ENCODE measurements around the gene KCTD10. TPM values are rescaled to one million over a fixed set of nuclear protein-coding genes. Genes with fewer than 3 reads are reported as not detected.

The KCTD10 gene
- total and polyA plus RNA-seq, 7 donors: 53.5 to 123 (median 82.8) TPM

DNA sequence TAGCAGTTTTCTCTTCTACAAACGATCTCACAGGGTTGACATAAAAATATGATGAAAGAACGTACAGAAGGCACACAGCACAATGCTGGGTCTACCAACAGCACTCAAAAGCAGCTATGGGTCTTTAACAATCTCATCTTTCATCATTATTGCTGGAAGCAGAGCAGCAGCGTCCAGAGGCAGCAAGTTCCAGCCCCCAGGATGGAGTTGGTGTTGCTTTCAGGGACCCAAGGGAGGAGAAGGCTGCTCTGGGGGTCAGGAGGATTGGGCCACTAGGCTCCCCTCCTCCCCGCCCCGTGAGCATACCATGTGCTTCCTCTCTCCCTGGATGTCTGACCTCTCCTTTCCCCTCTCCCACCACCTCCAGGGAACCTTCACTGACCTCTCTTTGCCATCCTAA lies 13.3 kb downstream of the KCTD10 start:
- H3K4me1 ChIP-seq: peaks cover 0 to 100% (median 98%) of the 10 kb centered on the region in 4 donors

GRCh38 chr12:109462868-109463692 lies 14.0 kb downstream of the KCTD10 start:
- Histone ChIP-seq H3K4me3 (peak overlapping the region in 3 of 4 donors; percentile 24 to 33 (median 24)), H3K27ac (peak overlapping the region; percentile 92 to 98 (median 96)), H3K9me3 (no peaks in the 10 kb centered on the region), H3K36me3 (peaks cover 0 to 14% (median 8%) of the 10 kb centered on the region in 4 donors), H3K27me3 (no peaks in the 10 kb centered on the region), H3K4me1 (peaks cover 0 to 100% (median 99%) of the 10 kb centered on the region in 4 donors)
- intact Hi-C loops (cut with DNase I): loop anchor here (5.0 kb wide), 1 partner anchor 351 kb away; no protein-coding TSS in a partner anchor
- no peak for TF ChIP-seq POLR2A (IDR thresholded peaks at IDR 0.05)
- TF ChIP-seq CTCF (IDR thresholded peaks at IDR 0.05): no peak
- peak; percentile 82 to 93 (median 91) for TF ChIP-seq POLR2AphosphoS5 (IDR thresholded peaks at IDR 0.05)
- TF ChIP-seq EP300 (IDR thresholded peaks at IDR 0.05): peak; percentile 93 to 98 (median 95)
- peak; percentile 97 for DNase-seq
- WGBS, 2 donors: 44 to 65% methylated on average over 14 of the region's 14 CpGs

More for the DNA sequence above, 13.3 kb downstream of the KCTD10 start:
- TF ChIP-seq EP300 (IDR thresholded peaks at IDR 0.05) (no peak), POLR2A (IDR thresholded peaks at IDR 0.05) (no peak)
- no peak for DNase-seq
- Histone ChIP-seq H3K27me3 (no peaks in the 10 kb centered on the region), H3K27ac (peak overlapping the region; percentile 92 to 98 (median 96)), H3K4me3 (peak overlapping the region in 3 of 4 donors; percentile 14 to 33 (median 24)), H3K36me3 (peaks cover under 1 to 20% (median 11%) of the 10 kb centered on the region in 4 donors), H3K9me3 (no peaks in the 10 kb centered on the region)
- intact Hi-C loops (cut with DNase I): loop anchor here (5.0 kb wide), 1 partner anchor 351 kb away; no protein-coding TSS in a partner anchor
- WGBS, 2 donors: 68 to 82% methylated on average over 5 of the region's 5 CpGs

- Histone ChIP-seq H3K36me3 (peaks cover 0 to 16% (median 8%) of the 10 kb centered on the region in 4 donors), H3K4me3 (peak overlapping the region in 2 of 4 donors; percentile 13 to 24), H3K27me3 (no peaks in the 10 kb centered on the region), H3K9me3 (no peaks in the 10 kb centered on the region), H3K4me1 (peaks cover 0 to 100% (median 99%) of the 10 kb centered on the region in 4 donors), H3K27ac (peak overlapping the region; percentile 92 to 98 (median 96))
- intact Hi-C loops (cut with DNase I): loop anchor here (5.0 kb wide), 1 partner anchor 350 kb away; no protein-coding TSS in a partner anchor
- peak; percentile 96 for DNase-seq
- peak; percentile 43 to 80 (median 68) for TF ChIP-seq POLR2AphosphoS5 (IDR thresholded peaks at IDR 0.05)
- TF ChIP-seq POLR2A (IDR thresholded peaks at IDR 0.05): no peak
- TF ChIP-seq EP300 (IDR thresholded peaks at IDR 0.05): peak in 2 of 4 donors; percentile 49 to 87
- 38 to 70% methylated on average over 13 of the region's 13 CpGs for WGBS, 2 donors
These were observed 15.0 kb downstream of the KCTD10 start for GRCh38 chr12:109461846-109462756.

GRCh38 chr12:109461049-109461845 lies 15.9 kb downstream of the KCTD10 start:
- Histone ChIP-seq H3K27me3 (no peaks in the 10 kb centered on the region), H3K9me3 (no peaks in the 10 kb centered on the region), H3K27ac (peak overlapping the region; percentile 92 to 98 (median 96)), H3K36me3 (peaks cover 0 to 20% (median 14%) of the 10 kb centered on the region in 4 donors), H3K4me3 (no peak overlapping the region), H3K4me1 (peaks cover 0 to 100% (median 97%) of the 10 kb centered on the region in 4 donors)
- intact Hi-C loops (cut with DNase I): loop anchor here (5.0 kb wide), 1 partner anchor 349 kb away; no protein-coding TSS in a partner anchor
- DNase-seq: no peak
- 21 to 52% methylated on average over 8 of the region's 8 CpGs for WGBS, 2 donors
- TF ChIP-seq POLR2AphosphoS5 (IDR thresholded peaks at IDR 0.05): peak in 1 of 4 donors; percentile 27
- TF ChIP-seq EP300 (IDR thresholded peaks at IDR 0.05): no peak
- TF ChIP-seq POLR2A (IDR thresholded peaks at IDR 0.05): no peak
- TF ChIP-seq CTCF (IDR thresholded peaks at IDR 0.05): no peak
